PC-3 (cell line): ENCODE data around the gene LRBA.
"Not testable (repeated sequence)": the region's sequence is repeated elsewhere in the genome, so short reads cannot be mapped to it uniquely, and the experiment has no call there.

Experiments
- EZH2 ChIP-seq: fragments of 300-600 bp; sonication (generic); IDR thresholded peaks from one replicate; pipeline ENCODE4 v1.6.1; 2017; ENCODE audit warnings: antibody characterized with exemption, mild to moderate bottlenecking, low read length; ENCODE audit not compliant: unreplicated experiment
- TF ChIP-seq, protein P1 (sequence below): fragments of 300-600 bp; sonication (generic); conservative IDR thresholded peaks from 2 replicates; pipeline ENCODE4 v1.5.1; 2017; ENCODE audit warnings: antibody characterized with exemption, low read depth, mild to moderate bottlenecking, low read length

DNA sequence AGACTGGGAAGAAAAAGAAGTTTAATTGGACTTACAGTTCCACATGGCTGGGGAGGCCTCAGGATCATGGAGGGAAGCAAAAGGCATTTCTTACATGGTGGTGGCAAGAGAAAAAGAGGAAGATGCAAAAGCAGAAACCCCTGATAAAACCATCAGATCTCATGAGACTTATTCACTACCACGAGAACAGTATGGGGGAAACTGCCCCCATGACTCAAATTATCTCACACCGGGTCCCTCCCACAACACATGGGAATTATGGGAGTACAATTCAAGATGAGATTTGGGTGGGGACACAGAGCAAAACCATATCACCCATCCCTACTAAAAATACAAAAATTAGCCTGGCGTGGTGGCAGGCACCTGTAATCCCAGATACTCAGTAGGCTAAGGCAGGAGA, 21.5 kb downstream of the LRBA start:
- TF ChIP-seq, protein P1, sequence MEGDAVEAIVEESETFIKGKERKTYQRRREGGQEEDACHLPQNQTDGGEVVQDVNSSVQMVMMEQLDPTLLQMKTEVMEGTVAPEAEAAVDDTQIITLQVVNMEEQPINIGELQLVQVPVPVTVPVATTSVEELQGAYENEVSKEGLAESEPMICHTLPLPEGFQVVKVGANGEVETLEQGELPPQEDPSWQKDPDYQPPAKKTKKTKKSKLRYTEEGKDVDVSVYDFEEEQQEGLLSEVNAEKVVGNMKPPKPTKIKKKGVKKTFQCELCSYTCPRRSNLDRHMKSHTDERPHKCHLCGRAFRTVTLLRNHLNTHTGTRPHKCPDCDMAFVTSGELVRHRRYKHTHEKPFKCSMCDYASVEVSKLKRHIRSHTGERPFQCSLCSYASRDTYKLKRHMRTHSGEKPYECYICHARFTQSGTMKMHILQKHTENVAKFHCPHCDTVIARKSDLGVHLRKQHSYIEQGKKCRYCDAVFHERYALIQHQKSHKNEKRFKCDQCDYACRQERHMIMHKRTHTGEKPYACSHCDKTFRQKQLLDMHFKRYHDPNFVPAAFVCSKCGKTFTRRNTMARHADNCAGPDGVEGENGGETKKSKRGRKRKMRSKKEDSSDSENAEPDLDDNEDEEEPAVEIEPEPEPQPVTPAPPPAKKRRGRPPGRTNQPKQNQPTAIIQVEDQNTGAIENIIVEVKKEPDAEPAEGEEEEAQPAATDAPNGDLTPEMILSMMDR = not testable (repeated sequence)
- TF ChIP-seq EZH2 = not testable (repeated sequence)
